K562 (cell line): ENCODE results near the gene CUL5. TPM values are rescaled to one million over a fixed set of nuclear protein-coding genes. Genes with fewer than 3 reads are reported as not detected.

Source experiments
- ERF ChIP-seq: fragments of 450-650 bp; formaldehyde crosslinking; IDR thresholded peaks from 2 replicates; pipeline ENCODE4 v1.4.0; 2020; ENCODE audit warnings: mild to moderate bottlenecking, mixed read lengths
- FOXA1 ChIP-seq: fragments of 450-650 bp; IDR thresholded peaks from 2 replicates; pipeline ENCODE4 v1.6.1; 2016; ENCODE audit warnings: mild to moderate bottlenecking, borderline replicate concordance
- HMG20A ChIP-seq: fragments of 450-650 bp; formaldehyde crosslinking; conservative IDR thresholded peaks from 2 replicates; pipeline ENCODE4 v1.4.0; 2020; ENCODE audit warnings: mild to moderate bottlenecking, mixed read lengths
- JUND ChIP-seq, 2 experiments: IDR thresholded peaks; 2 replicates in 1 of 2; 3 replicates in 1 of 2; pipeline ENCODE4 v1.6.1; 2011; ENCODE audit warnings: borderline replicate concordance in 2 of 2, low read depth in 2 of 2, low read length in 2 of 2, improper control_type of control experiment in 1 of 2, missing biosample characterization in 1 of 2, missing genetic modification characterization in 1 of 2, missing genetic modification reagents in 1 of 2
- LCOR ChIP-seq: sonication (generic); formaldehyde crosslinking; IDR thresholded peaks from 2 replicates; pipeline ENCODE4 v1.8.0; 2022; ENCODE audit warnings: mild to moderate bottlenecking, missing genetic modification reagents
- MITF ChIP-seq: IDR thresholded peaks from 2 replicates; pipeline ENCODE4 v1.6.1; 2014; ENCODE audit warnings: antibody characterized with exemption
- NR3C1 ChIP-seq: sonication (generic); formaldehyde crosslinking; IDR thresholded peaks from 2 replicates; pipeline ENCODE4 v1.8.1; 2022; ENCODE audit warnings: missing genetic modification reagents
- RAD21 ChIP-seq, 2 experiments: fragments of 250-450 bp in 1 of 2; fragments of 450-650 bp in 1 of 2; sonication (Bioruptor Pico) in 1 of 2; formaldehyde crosslinking in 1 of 2; IDR thresholded peaks in 1 of 2; conservative IDR thresholded peaks in 1 of 2; 2 replicates each; pipeline versions ENCODE4 v1.4.0 to v1.8.0; 2020 to 2022; ENCODE audit warnings: mild to moderate bottlenecking in 2 of 2, moderate library complexity in 1 of 2
- RFX1 ChIP-seq: fragments of 450-650 bp; IDR thresholded peaks from 2 replicates; pipeline ENCODE4 v1.6.1; 2016; ENCODE audit warnings: mild to moderate bottlenecking, moderate library complexity
- TEAD1 ChIP-seq, 2 experiments: fragments of 450-650 bp in 1 of 2; sonication (generic) in 1 of 2; formaldehyde crosslinking; IDR thresholded peaks; 2 replicates each; pipeline versions ENCODE4 v1.4.0 to v1.8.0; 2020 to 2022; ENCODE audit warnings: mild to moderate bottlenecking in 2 of 2, missing genetic modification reagents in 1 of 2
- THAP12 ChIP-seq: fragments of 250-450 bp; sonication (Bioruptor Pico); IDR thresholded peaks from 2 replicates; pipeline ENCODE4 v1.9.0; 2021; ENCODE audit warnings: mild to moderate bottlenecking, inconsistent platforms
- THRAP3 ChIP-seq: fragments of 450-650 bp; IDR thresholded peaks from 2 replicates; pipeline ENCODE4 v1.6.1; 2016; ENCODE audit warnings: mild to moderate bottlenecking, inconsistent platforms, borderline replicate concordance
- TSHZ1 ChIP-seq: fragments of 250-450 bp; sonication (Bioruptor Pico); IDR thresholded peaks from 2 replicates; pipeline ENCODE4 v1.4.0; 2020; ENCODE audit warnings: mild to moderate bottlenecking, moderate library complexity
- U2AF1 ChIP-seq: fragments of 200-400 bp; formaldehyde crosslinking; optimal IDR thresholded peaks from 2 replicates; pipeline ENCODE3; 2017; ENCODE audit warnings: mild to moderate bottlenecking, low read depth, low read length, moderate library complexity
- XRCC4 ChIP-seq: IDR thresholded peaks from one replicate; pipeline ENCODE4 v1.6.1; 2011; ENCODE audit not compliant: insufficient read depth, insufficient read length; ENCODE audit errors: extremely low read depth
- ZNF121 ChIP-seq: sonication (generic); formaldehyde crosslinking; conservative IDR thresholded peaks from 2 replicates; pipeline ENCODE4 v1.8.0; 2022; ENCODE audit warnings: missing genetic modification reagents
- ZNF239 ChIP-seq: fragments of 250-450 bp; sonication (Bioruptor Pico); IDR thresholded peaks from 2 replicates; pipeline ENCODE4 v1.4.0; 2020; ENCODE audit warnings: mild to moderate bottlenecking
- polyA plus RNA-seq, 8 experiments: library from polyadenylated mRNA; depleted of rRNA in 4 of 8; stranded (reverse) in 5 of 8; unstranded in 3 of 8; fragments of >200 nt; fragmentation: Nextera tagmentation in 2 of 8; fragmentation: Illumina TruSeq in 1 of 8; extraction: Ambion mirVana in 2 of 8; extraction: Trizol in 1 of 8; gene quantifications; 2 replicates each; pipeline versions ENCODE4 v1.2.1 to v1.2.3, GENCODE V29; 2011 to 2014; ENCODE audit warnings: inconsistent platforms in 1 of 8, missing spikeins in 1 of 8
- total RNA-seq, 7 experiments: library from RNA; depleted of rRNA in 6 of 7; stranded (reverse); fragments of >200 nt in 6 of 7; fragmentation: Illumina TruSeq in 2 of 7; extraction: Trizol in 2 of 7; gene quantifications; 2 replicates each; pipeline versions ENCODE4 v1.2.1 to v1.2.3, GENCODE V29; 2011 to 2021; ENCODE audit warnings: low replicate concordance in 1 of 7
- TF ChIP-seq, protein P1 (sequence below): fragments of 450-650 bp; IDR thresholded peaks from one replicate; pipeline ENCODE4 v1.6.1; 2018; ENCODE audit warnings: mild to moderate bottlenecking, moderate library complexity; ENCODE audit not compliant: partially characterized antibody

CUL5 gene
- total and polyA plus RNA-seq, 9 of the 15 experiments (the other 6 are each of a cell fraction or from before 2014, with no cell fraction given): 14.3 to 45.9 (median 23.0) TPM

- TF ChIP-seq TSHZ1 (CRISPR knock-in tag) (no peak), XRCC4 (no peak), THRAP3 (0 out of 2 replicates have a peak, but pooled peaks have one; percentile 14), RFX1 (no peak), ERF (CRISPR knock-in tag) (peak; percentile 89), ZNF239 (CRISPR knock-in tag) (peak; percentile 13; the same call in 1 of the 2 replicates), LCOR (CRISPR knock-in tag) (peak; percentile 90), U2AF1 (no peak), HMG20A (CRISPR knock-in tag) (no peak), NR3C1 (peak; percentile 94), ZNF121 (CRISPR knock-in tag) (no peak; the same call in 1 of the 2 replicates), JUND (IDR thresholded peaks at IDR 0.05; ENCODE audit: borderline replicate concordance, low read depth, low read length) (peak; percentile 24; the same call in 1 of the 2 replicates), JUND (tag; IDR thresholded peaks at IDR 0.05; ENCODE audit: borderline replicate concordance, low read depth, low read length) (no peak; the same call in 2 of the 3 replicates), MITF (peak; percentile 93), THAP12 (CRISPR knock-in tag) (peak; percentile 20; the same call in 1 of the 2 replicates), FOXA1 (no peak), RAD21 (CRISPR knock-in tag; conservative IDR thresholded peaks at IDR 0.05 in 1 of 2, IDR thresholded peaks at IDR 0.05 in 1 of 2) (peak; percentile 62 to 80), TEAD1 (CRISPR knock-in tag; IDR thresholded peaks at IDR 0.05) (peak; percentile 18 to 94; a peak in 2 of 4 replicates)
- TF ChIP-seq, protein P1, sequence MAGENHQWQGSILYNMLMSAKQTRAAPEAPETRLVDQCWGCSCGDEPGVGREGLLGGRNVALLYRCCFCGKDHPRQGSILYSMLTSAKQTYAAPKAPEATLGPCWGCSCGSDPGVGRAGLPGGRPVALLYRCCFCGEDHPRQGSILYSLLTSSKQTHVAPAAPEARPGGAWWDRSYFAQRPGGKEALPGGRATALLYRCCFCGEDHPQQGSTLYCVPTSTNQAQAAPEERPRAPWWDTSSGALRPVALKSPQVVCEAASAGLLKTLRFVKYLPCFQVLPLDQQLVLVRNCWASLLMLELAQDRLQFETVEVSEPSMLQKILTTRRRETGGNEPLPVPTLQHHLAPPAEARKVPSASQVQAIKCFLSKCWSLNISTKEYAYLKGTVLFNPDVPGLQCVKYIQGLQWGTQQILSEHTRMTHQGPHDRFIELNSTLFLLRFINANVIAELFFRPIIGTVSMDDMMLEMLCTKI: no peak
Observed at GRCh38 chr11:108008656-108009496, at the start of gene CUL5 (continued).
